GM21786 (cell line): Measurements from ENCODE around the gene SMIM22.

Experiments
- ATAC-seq: cut with Tn5 transposase; IDR thresholded peaks from one replicate; pipeline ENCODE4 v1.9.1; 2021; ENCODE audit not compliant: unreplicated experiment

The SMIM22 gene, protein sequence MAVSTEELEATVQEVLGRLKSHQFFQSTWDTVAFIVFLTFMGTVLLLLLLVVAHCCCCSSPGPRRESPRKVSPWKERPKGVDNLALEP

DNA sequence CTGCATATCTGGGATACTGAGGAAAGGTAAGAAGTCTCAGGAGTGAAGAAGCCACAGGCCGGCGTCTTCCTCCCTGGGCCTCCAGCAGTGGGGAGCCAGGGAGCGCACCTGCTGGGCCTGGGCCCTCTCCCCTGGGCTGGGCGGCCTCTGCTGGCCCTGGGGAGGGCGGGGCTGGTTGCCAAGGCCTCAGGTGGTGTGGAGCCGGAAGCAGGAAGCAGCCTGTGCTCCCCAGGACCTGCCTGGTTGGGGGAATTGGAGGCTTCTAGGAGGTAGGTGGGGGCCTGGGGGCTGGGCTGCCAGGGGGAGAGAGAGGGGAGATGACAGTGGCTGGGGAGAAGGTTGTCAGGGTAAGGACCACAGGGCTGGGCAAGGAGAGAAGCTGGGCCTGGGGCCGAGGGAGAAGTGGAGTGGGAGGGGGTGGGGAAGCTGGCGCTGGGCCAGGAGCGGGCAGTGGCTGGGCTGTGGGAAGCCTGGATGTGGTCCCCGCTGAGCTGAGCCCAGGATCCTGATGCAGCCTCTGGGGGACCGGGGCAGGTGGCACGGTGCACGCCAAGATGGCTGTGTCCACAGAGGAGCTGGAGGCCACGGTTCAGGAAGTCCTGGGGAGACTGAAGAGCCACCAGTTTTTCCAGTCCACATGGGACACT is at the start of gene SMIM22:
TSS of gene SMIM22 (plus strand) at position 189 of the 647 bp plus-strand sequence. CDS start at position 555, 366 bp downstream.
- no peak for ATAC-seq

DNA sequence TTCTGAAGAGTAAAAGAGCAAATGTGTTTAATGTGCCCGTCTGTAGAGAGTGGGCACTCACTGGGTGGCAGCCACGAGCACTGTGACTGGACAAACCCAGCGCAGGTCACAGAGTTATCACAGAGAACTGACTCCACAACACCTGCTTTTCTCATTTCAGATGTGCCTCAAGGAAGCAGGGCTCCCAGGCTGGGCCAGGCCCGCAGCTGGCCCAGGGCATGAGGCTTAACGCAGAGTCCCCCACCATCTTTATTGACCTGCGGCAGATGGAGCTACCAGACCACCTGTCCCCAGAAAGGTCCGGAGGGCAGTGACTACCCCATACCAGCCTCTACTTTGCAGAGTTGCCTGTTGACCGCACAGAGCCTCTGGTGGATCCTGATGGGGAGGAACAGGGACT is 49.0 kb upstream of the SMIM22 start:
- no peak for ATAC-seq

DNA sequence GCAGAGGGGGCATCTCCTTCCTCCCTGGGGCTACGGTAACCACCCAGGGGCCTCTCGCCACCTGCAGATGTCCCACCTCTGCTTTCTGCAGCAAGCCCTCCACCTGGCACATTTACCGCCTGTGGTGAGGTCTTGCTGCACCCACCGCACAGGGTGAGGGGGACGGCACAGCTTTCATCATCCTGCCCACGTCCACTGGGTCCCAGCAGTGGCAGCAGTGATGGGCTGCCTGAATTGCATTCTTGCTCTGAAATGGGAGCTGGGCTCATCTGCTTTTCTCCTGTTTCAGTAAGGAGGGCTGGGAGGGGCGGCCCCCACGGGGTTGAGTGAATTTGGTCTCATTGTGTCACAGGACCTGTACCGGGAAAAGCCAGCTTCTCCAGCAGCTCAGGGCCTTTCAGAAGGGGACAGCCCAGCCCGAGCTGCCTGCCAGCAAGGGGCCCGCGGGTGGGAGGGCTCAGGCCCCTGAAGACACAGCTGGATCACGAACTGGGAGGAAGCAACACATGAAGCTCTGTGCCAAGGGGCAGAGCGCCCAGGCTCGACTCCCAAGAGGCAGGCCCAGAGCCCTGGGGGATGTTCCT is 48.1 kb upstream of the SMIM22 start:
- ATAC-seq = no peak

DNA sequence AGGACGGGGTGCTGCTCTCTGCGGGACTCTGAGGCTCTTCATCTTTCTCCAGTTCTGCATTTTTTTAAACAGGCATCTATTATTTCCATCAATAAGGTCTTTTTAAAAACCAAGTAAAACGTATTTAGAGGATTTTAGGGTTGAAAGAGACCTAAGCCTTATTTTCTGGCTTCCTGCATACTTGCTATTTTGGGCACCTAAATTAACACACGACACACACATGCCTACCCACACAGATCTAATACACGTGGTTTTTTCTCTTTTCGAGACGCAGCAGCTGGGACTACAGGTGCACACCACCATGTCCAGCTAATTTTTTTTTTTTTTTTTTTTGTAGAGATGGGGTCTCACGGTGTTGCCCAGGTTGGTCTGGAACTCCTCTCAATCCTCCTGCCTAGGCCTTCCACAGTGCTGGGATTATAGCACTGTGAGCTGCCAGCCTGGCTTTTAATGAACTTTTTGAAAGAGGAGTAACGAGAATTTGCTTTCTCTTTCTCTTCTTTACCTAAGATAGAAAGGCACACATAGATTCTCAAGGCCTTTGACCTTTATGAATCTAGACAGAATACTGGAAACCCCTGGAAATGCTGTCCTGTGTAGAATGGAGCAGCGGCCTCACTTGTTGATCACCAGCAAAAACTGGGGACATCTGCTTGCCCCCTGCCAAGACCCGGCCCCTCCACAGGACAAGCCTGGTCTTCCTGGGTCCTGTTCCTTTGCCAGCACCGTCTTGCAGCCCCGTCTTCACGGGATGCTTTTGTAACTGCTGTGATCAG is 47.1 kb upstream of the SMIM22 start:
- no peak for ATAC-seq

DNA sequence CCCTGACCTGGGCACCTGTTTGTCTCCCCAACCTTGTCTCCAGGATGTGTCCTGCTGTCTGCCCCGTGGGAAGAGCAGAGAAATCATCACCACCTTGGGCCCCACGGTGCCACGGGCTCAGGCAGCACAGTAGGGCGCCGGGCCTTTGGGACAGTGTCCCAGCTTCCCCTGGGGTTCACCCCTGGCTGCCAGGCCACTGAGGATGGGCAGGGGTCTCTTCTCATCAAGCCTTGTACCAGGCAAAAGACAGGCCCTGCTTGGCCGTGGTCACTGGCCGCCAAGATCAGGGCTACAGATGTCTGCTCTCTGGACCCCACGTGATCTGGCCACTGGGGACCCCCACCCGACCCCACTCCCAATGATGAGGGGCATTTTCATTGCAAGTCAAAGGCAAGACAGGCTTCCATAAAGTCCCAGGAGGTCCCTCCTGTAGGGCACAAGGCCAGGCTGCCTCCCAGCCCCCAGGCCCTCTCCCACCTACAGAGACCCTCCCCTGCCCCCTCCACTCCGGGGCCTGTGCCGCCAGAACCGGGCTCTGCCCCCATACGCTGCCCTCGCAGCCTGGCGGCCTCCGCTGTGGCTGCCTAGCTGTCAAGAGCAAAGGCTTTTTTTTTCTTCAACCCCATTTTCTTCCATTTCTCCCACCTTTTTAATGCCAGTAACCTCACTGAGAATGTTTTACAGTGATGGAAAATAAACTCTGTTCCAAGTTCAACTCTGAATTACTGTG is 46.3 kb upstream of the SMIM22 start:
- no peak for ATAC-seq

DNA sequence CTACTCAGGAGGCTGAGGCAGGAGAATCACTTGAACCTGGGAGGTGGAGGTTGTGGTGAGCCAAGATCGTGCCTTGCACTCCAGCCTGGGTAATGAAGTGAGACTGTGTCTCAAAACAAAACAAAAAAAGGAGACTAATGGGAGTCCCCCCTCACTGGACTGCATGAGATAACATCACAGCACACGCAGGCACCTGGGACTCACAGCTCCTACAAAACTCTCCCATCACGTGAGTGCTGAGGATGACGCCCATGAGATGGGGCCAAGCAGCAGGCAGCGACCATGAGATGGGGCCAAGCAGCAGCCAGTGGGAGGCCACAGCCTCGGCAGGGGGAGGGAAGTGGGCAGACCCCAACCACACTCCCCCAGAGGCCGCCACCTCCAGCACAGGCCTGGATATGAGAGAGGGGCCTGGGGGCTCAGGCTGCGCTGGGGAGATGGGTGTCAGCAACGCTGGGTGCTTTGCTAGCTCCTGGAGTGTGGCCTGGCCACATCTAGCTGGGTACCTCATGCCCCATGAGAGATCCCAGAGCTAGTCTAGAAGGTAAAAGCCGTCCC is 45.4 kb upstream of the SMIM22 start:
- no peak for ATAC-seq

DNA sequence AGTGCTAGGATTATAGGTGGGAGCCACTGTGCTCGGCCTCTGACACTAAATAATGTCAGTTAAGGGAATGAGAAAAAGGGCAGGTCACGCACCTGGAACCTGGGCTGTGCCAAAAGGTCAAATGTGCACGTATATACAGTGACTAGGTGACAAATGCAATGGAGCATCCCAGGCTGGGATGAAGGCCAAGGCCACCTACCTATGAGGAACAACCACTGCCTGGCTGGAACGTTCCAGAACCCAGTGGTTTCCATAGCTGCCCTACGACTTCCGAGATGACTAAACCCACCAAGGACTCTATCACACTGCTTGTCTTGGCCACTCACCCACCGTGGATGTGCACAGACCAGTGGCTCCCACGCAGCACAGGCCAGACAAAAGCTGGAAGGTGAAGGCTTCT is 44.3 kb upstream of the SMIM22 start:
- ATAC-seq = no peak

DNA sequence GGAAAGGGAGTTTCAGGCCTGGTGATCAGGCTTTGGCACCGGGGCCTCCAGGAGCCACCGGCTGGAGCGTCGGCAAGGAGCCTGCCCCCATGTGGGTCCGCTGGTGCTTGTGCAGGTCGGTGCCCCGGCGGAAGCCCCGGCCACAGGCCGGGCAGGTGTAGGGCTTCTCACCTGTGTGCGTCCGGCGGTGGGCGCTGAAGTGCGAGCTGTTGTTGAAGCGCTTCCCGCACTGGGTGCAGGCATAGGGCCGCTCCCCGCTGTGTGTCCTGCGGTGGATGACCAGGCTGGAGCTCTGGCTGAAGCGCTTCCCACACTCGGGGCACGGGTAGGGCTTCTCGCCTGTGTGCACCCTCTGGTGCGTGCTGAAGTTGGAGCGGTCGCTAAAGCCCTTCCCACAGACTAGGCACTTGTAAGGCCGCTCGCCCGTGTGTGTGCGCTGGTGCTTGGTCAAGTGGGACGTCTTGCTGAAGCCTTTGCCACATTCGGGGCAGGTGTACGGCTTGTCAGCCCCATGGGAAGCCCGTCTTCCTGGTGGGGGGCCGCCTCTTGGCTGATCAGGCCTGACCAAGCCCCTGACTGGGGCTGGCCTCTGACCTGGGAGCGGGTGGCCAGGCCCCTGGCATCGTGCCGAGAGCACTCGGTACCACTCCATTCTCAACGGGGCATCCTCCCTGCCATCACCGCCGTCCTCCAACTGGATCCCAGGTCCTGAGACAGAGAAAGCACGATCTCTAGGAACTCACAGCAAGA is 42.6 kb upstream of the SMIM22 start:
- no peak for ATAC-seq

DNA sequence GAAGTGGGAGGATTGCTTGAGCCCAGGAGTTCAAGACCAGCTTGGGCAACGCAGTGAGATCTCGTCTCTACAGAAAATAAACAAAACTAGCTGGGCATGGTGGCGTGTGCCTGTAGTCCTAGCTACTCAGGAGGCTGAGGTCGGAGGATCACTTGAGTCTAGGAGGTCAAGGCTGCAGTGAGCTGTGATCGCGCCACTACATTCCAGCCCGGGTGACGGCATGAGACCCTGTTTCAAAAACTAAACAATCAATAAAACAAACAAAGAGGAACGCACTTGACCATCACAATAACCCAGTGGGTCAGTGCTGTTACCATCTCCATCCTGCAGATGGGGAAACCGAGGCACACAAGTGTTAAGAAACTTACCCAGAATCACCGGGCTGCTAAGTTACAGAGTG is 41.9 kb upstream of the SMIM22 start:
- ATAC-seq = no peak

DNA sequence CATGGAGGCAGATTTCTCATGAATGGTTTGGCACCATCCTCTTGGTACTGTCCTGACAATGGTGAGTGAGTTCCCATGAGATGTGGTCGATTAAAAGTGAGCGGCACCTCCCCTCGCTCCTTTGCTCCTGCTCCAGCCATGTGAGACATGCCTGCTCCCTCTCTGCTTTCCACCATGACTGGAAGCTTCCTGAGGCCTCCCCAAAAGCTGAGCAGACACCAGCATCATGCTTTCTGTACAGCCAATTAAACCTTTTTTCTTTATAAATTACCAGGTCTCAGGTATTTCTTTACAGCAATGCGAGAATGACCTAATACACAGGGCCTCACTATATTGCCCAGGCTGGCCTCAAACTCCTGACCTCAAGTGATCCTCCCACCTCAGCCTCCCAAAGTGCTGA is 40.3 kb upstream of the SMIM22 start:
- ATAC-seq = no peak

DNA sequence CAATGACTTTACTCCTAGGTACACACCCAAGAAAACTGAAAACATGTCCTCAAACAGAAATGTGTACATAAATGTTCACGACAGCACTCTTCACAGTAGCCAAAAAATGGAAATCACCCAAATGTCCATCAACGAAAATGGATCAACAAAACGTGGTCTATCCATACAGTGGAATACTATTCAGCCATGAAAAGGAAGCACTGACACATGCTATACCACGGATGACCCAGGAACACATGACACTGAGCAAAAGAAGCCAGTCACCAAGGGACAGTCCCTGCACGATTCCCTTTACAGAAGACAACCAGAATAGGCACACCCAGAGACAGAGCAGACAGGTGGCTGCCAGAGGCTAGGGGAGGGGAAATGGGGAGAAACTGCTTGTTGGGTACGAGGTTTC is 39.5 kb upstream of the SMIM22 start:
- no peak for ATAC-seq

DNA sequence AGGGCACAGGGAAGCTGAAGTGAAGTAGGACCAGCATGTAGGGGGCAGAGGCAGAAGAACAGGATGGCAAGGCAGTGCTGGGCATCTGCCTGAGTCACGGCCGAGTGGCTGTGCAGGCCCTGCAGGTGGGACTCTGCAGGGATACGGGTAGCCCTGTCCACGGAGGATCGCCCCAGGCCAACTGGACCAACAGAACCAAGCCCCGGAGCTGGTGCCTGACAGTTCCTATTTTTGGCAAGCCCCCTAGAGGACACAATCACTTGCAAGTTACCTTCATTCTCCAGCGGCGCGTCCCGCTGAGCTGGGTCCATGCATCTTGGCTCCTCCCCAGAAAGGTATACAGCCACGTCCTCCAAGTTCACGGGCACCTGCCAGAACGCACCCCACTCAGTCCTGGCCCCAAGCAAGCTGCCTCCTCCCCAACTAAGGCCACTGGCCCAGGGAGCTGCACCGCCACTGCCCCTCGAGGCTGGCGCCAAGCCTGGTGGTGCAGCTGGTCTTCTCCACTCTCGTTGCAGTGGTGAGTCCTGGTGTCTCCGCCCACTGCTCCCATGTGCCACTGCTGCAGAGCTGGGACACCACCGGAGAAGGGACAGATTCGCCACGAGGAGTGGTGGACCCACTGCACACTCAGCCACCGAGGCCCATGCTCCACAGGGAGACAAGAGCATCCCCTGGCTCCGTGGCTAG is 34.8 kb upstream of the SMIM22 start:
- no peak for ATAC-seq

DNA sequence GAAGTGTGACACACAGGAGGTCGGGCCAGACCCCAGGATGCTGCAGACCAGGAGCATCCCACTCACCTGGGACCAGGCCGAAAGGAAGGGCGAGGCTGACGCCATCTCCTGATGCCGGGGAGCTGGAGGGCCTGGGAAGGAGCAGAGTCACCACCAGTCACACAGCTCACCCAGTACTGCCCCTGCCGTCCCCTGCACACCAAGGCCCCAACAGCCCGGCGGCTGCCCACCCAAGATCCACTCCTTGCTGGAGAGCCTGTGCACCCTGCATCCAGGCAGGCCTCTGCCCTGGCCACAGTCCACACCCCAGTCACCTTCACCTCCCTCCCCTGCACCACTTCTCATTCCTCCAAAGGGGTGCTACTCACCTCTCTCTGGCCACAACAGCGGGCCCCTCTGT is 33.0 kb upstream of the SMIM22 start:
- ATAC-seq = no peak

DNA sequence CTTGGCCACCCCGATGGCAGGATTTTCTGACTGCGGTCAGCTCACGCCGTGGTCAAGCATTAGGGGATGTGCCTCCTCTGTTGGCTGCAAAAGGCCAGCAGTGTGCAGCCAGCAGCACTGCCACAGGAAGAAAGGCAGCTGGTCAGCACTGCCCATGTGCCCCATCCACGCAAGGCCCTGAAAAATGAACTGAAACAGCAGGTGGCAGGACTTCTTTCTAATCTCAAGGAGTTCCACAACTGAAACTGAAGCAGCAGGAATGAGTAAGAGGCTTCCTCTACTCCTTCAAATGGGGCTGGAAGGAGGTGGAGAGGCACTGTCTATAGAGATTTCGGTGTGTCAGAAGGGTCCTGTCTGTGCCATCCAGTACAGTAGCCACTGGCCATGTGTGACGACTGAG is 31.4 kb upstream of the SMIM22 start:
- ATAC-seq = no peak

DNA sequence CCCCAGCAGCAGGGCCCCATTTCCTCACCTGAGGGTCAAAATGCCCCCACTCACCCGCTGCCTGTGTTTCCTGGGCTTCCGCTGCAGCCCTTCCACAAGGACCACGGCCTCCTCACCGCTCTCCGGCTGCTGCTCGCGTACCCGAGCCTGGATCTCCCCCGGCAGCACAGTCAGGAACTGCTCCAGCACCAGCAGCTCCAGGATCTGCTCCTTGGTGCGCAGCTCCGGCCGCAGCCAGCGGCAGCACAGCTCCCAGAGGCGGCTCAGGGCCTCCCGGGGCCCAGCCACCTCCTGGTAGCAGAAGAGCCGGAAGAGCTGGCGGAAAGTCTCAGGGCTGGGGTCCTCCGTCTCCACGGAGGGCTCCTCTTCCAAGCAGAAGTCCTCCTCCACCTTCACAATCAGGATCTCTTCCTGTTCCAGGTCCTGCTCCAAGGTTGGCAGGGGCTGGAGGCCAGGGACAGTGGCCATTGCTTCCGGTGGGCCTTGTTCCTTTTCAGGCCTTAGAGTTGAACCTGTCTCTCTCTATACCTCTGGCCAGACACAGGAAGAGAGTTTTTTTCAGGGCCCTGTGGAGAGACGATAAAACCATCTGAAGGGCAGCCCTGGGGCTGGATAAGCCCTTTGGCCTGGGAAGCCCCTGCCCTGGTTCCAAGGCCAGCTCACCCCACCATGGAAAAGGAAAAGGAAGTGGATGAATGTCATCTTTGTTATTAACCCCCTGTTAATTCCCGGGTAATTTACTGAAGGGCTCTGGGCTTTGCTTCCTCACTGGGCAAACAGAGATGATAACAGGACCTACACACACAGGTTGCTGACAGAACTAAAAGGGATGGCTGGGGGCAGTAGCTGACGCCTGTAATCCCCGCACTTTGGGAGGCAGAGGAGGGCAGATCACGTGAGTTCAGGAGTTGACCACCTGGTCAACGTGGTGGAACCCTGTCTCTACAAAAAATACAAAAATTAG is 29.4 kb upstream of the SMIM22 start:
- ATAC-seq = no peak

DNA sequence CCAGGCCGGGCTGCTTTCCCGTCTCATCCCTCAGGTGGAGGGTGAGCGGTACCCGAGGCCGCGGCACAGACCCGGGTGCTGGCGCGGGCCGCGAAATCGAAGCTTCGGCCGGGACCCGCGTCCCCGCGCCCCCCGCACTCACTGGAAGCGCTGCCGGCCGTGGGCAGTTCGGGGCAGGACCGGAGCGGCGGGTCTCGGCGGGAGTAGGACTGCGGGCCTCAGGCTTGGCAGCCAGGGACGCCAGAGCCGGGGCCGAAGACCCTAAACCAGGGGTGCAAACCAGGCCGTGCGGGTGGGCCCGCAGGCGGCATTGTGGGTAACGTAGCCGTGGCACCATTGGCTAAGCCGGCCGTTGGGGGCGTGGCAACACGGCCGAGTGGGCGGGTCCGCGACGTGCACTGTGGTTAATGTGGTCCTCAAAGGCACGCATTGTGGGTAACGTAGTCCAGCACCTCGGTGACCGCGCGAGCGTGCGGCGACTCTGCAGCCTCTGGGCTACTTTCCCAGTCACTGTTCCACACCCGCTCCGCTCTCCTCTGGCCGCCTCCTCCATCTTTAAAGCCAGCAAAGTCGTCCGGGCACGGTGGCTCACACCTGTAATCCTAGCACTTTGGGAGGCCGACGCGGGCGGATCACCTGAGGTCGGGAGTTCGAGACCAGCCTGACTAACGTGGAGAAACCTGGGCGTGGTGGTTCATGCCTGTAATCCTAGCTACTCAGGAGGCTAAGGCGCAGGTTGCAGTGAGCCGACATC is 28.1 kb upstream of the SMIM22 start, which contains the start of gene ZNF500:
TSS of gene ZNF500 (minus strand) at position 288 of the 754 bp plus-strand sequence. CDS start 1,184 bp downstream, outside the sequence.
- ATAC-seq = peak; percentile 91

DNA sequence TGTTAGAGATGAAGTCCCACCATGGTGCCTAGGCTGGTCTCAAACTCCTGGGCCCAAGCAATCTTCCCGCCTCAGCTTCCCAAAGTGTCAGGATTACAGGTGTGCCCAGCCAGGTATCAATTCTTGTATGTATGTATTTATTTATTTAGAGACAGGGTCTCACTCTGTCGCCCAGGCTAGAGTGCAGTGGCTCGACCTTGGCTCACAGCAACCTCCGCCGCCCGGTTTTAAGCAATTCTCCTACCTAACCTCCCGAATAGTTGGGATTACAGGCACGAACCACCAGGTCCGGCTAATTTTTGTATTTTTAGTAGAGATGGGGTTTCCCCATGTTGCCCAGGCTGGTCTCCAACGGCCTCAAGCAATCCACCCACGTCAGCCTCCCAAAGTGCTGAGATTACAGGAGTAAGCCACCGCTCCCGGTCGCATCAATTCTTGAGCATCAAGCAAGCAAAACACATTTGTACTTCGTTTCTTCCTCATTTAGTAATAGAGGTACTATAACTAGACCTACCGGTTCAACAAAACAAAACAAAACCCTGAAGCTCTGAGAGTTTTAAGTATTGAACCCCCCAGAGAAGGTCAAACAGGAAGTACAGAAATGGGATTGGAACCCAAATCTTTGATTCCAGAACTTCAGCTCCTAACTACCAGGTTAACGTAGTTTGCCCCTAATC is 27.2 kb upstream of the SMIM22 start:
- no peak for ATAC-seq
